Measurements from ENCODE around the gene GRAMD2A. TPM values are rescaled to one million over a fixed set of nuclear protein-coding genes. Genes with fewer than 3 reads are reported as not detected.

Gene GRAMD2A
- total and polyA plus RNA-seq, 3 donors from 2014 or later, result 0.31 to 3.1 (median 1.4) TPM

DNA sequence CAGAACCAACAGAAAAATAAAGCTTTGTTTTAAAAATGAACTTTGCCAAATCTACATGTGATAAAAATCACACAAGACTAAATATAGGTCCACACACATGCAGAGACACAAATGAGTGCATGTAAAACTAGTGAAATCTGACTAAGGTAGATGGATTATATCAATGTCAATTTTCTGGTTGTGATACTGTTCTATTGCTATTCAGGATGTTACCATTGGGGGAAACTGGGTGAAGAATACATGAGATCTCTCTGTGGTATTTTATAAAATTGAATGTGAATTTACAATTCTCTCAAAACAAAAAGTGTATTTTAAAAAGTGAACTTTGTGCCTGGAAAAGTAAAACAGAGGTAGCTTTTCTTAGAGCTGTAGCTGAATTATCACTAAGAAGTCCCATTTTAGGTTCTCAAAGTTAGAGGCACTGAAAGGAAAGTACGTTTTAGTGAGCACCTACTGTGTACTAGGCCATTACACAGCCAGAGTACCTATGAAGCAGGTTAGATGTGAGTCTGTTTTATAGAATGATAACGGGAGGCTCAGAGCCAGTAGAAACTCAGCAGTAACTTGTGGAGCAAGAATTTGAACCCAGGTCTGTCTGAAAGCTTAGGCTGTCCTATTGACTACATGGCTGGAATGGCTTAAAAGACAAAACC lies 8.2 kb downstream of the GRAMD2A start:
- 87 to 93% methylated on average over 2 of the region's 2 CpGs for WGBS, 2 donors
- TF ChIP-seq, protein P1, sequence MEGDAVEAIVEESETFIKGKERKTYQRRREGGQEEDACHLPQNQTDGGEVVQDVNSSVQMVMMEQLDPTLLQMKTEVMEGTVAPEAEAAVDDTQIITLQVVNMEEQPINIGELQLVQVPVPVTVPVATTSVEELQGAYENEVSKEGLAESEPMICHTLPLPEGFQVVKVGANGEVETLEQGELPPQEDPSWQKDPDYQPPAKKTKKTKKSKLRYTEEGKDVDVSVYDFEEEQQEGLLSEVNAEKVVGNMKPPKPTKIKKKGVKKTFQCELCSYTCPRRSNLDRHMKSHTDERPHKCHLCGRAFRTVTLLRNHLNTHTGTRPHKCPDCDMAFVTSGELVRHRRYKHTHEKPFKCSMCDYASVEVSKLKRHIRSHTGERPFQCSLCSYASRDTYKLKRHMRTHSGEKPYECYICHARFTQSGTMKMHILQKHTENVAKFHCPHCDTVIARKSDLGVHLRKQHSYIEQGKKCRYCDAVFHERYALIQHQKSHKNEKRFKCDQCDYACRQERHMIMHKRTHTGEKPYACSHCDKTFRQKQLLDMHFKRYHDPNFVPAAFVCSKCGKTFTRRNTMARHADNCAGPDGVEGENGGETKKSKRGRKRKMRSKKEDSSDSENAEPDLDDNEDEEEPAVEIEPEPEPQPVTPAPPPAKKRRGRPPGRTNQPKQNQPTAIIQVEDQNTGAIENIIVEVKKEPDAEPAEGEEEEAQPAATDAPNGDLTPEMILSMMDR (IDR thresholded peaks at IDR 0.05), result no peak
- TF ChIP-seq POLR2A (IDR thresholded peaks at IDR 0.05), result no peak
- Histone ChIP-seq H3K4me1 (no peaks in the 10 kb centered on the region), H3K27ac (no peak overlapping the region), H3K36me3 (ENCODE audit: low read depth, missing control alignments) (no peaks in the 10 kb centered on the region), H3K27me3 (no peaks in the 10 kb centered on the region), H3K9me3 (no peaks in the 10 kb centered on the region), H3K4me3 (no peak overlapping the region)
- intact Hi-C loops (cut with DNase I; ENCODE audit: low total_unique reads), result no loop called here
- no peak for DNase-seq

DNA sequence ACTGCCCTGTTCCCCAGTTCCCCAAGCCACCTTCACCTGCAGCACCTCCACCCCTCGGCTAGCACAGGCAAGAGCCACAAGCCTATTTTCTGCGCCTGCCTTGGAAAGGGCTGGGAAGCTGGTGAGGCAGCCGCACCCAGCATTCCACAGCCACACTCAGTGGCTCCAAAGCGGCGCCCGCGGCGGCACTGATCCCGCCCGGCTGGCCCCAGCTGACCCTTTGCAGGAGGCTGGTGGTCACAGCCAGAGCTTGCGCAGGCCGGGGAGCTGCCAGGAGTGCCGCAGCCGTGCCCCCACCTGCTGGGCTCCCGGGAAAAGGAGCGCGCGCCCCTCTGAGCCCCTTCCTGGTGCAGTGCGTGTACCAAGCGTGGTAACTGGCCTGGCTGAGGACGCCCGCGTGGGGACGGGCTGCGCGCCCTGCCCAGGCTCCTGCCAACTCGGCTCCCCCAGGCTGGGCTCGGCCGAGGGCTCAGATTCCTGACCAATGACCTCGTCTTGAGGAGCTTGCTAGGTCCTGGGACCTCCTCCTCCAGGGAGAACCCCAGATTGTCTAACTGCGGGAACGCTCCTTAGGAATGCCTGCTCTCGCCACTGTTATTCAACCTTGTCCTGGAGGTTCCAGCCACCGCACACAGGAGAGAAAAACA lies 13.3 kb downstream of the GRAMD2A start:
- no peak for DNase-seq
- intact Hi-C loops (cut with DNase I; ENCODE audit: low total_unique reads), result no loop called here
- no peaks in the 10 kb centered on the region for H3K36me3 ChIP-seq (ENCODE audit: low read depth, missing control alignments)
- H3K4me1 ChIP-seq, result peaks cover 3% of the 10 kb centered on the region
- H3K27me3 ChIP-seq, result no peaks in the 10 kb centered on the region
- WGBS, 2 donors, result 17 to 30% methylated on average over 8 to 17 of the region's 34 CpGs
- peak overlapping the region; percentile 12 to 32 for H3K4me3 ChIP-seq
- H3K9me3 ChIP-seq, result no peaks in the 10 kb centered on the region
- H3K27ac ChIP-seq, result no peak overlapping the region
- TF ChIP-seq, protein P1 (IDR thresholded peaks at IDR 0.05), result no peak
- TF ChIP-seq POLR2A (IDR thresholded peaks at IDR 0.05), result no peak

DNA sequence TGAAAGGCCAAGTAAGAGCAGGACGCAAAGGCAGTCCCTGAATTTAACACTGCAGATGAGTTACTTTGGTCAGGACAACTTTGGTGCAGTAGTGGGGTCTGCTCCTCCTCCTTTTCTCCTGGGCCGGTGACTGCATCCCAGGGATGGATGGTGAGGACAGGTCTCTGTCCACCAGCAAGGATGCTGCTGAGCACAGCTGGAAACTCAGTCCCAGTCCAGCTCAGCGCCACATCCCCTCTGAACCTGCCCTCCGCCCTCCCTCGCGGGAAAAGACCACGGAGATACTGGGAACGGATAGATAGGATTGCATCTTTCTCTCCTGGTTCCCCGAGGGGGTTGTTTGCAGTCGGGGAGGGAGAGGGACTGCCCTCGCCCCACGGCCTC lies 13.8 kb downstream of the GRAMD2A start:
- Histone ChIP-seq H3K4me1 (peaks cover 3% of the 10 kb centered on the region), H3K36me3 (ENCODE audit: low read depth, missing control alignments) (no peaks in the 10 kb centered on the region), H3K4me3 (peak overlapping the region; percentile 12 to 32), H3K27me3 (no peaks in the 10 kb centered on the region), H3K9me3 (no peaks in the 10 kb centered on the region), H3K27ac (no peak overlapping the region)
- TF ChIP-seq, protein P1 (IDR thresholded peaks at IDR 0.05), result no peak
- TF ChIP-seq POLR2A (IDR thresholded peaks at IDR 0.05), result no peak
- no peak for DNase-seq
- WGBS, 2 donors, result 31 to 32% methylated on average over 4 to 12 of the region's 12 CpGs
- intact Hi-C loops (cut with DNase I; ENCODE audit: low total_unique reads), result no loop called here

DNA sequence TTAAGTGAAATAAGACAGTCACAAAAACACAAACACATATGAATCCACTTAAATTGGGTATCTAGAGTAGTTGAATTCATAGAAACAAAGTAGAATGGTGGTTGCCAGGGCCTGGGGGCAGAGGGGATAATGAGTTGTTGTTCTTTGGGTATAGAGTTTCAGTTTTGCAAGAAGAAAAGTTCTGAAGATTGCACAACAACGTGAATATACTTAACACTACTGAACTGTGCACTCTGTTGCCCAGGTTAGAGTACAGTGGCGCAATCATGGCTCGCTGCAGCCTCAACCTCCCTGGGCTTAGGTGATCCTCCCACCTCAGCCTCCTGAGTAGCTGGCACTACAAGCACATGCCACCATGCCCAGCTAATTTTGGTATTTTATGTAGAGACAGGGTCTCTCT lies 14.9 kb downstream of the GRAMD2A start:
- TF ChIP-seq POLR2A (IDR thresholded peaks at IDR 0.05), result no peak
- TF ChIP-seq, protein P1 (IDR thresholded peaks at IDR 0.05), result no peak
- Histone ChIP-seq H3K4me1 (peaks cover 3% of the 10 kb centered on the region), H3K4me3 (no peak overlapping the region), H3K27me3 (no peaks in the 10 kb centered on the region), H3K36me3 (ENCODE audit: low read depth, missing control alignments) (no peaks in the 10 kb centered on the region), H3K27ac (no peak overlapping the region), H3K9me3 (no peaks in the 10 kb centered on the region)
- WGBS, 2 donors, result 89 to 95% methylated on average over 3 of the region's 3 CpGs
- DNase-seq, result no peak
- intact Hi-C loops (cut with DNase I; ENCODE audit: low total_unique reads), result no loop called here

DNA sequence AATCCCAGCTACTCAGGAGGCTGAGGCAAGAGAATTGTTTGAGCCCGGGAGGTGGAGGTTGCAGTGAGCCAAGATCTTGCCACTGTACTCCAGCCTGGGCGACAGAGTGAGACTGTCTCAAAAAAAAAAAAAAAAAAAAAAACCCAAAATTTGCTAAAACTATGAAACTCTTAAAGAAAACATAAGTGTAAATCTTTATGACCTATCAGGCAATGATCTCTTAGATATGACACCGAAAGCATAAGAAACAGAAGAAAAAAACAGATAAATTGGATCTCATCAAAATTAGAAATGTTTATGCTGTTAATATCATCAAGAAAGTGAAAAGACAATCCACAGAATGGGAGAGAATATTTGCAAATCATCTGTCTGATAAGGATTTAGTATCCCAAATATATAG lies 15.3 kb downstream of the GRAMD2A start:
- no peaks in the 10 kb centered on the region for H3K27me3 ChIP-seq
- 92 to 98% methylated on average over 3 of the region's 3 CpGs for WGBS, 2 donors
- no peak overlapping the region for H3K4me3 ChIP-seq
- H3K27ac ChIP-seq, result no peak overlapping the region
- intact Hi-C loops (cut with DNase I; ENCODE audit: low total_unique reads), result no loop called here
- TF ChIP-seq POLR2A (IDR thresholded peaks at IDR 0.05), result no peak
- TF ChIP-seq, protein P1 (IDR thresholded peaks at IDR 0.05), result no peak
- no peaks in the 10 kb centered on the region for H3K9me3 ChIP-seq
- DNase-seq, result no peak
- H3K4me1 ChIP-seq, result peaks cover 3% of the 10 kb centered on the region
- H3K36me3 ChIP-seq (ENCODE audit: low read depth, missing control alignments), result no peaks in the 10 kb centered on the region
